NCI-H748 (cell line): ENCODE measurements around the gene ACOT2.
"Not testable (repeated sequence)": the region's sequence is repeated elsewhere in the genome, so short reads cannot be mapped to it uniquely, and the experiment has no call there.

Source experiments
- DNase-seq: peaks from one replicate; lab custom pipeline; 2025; ENCODE audit not compliant: unreplicated experiment; lab: John Stamatoyannopoulos, UW

The ACOT2 gene

GRCh38 chr14:73567951-73568885, 795 bp upstream of the ACOT2 start:
- peak; percentile 13 for DNase-seq

GRCh38 chr14:73568886-73569184, 178 bp upstream of the ACOT2 start:
- not testable (repeated sequence) for DNase-seq

- peak; percentile 55 for DNase-seq
Measured at GRCh38 chr14:73570913-73571312, 1.9 kb downstream of the ACOT2 start.

GRCh38 chr14:73573034-73573433, 4.0 kb downstream of the ACOT2 start:
- DNase-seq: not testable (repeated sequence)

- not testable (repeated sequence) for DNase-seq
Measured at GRCh38 chr14:73573740-73574139, 4.7 kb downstream of the ACOT2 start.

- not testable (repeated sequence) for DNase-seq
Measured at GRCh38 chr14:73574251-73574650, 5.2 kb downstream of the ACOT2 start.

- no peak for DNase-seq
Measured at GRCh38 chr14:73576391-73576790, 7.4 kb downstream of the ACOT2 start.

- DNase-seq: not testable (repeated sequence)
Measured at GRCh38 chr14:73577214-73577613, 8.2 kb downstream of the ACOT2 start.

GRCh38 chr14:73582102-73582979, 13.3 kb downstream of the ACOT2 start:
- DNase-seq: not testable (repeated sequence)

- DNase-seq: no peak
Measured at GRCh38 chr14:73588695-73589094, 19.7 kb downstream of the ACOT2 start.

GRCh38 chr14:73589116-73589515, 20.1 kb downstream of the ACOT2 start:
- no peak for DNase-seq

- not testable (repeated sequence) for DNase-seq
Measured at GRCh38 chr14:73590673-73591004, 21.6 kb downstream of the ACOT2 start.

GRCh38 chr14:73591690-73592449, 22.9 kb downstream of the ACOT2 start, which contains the start of gene ACOT4:
ACOT4 (plus strand) TSS chr14:73591873; CDS start chr14:73591960, 87 bp downstream.
- DNase-seq: peak; percentile 77

- DNase-seq: no peak
Measured at GRCh38 chr14:73594491-73594890, 25.5 kb downstream of the ACOT2 start.

GRCh38 chr14:73599499-73599898, 30.5 kb downstream of the ACOT2 start:
- no peak for DNase-seq

GRCh38 chr14:73602994-73603393, 34.0 kb downstream of the ACOT2 start:
- DNase-seq: no peak

- DNase-seq: no peak
Measured at GRCh38 chr14:73606271-73606670, 37.3 kb downstream of the ACOT2 start.

GRCh38 chr14:73607241-73607640, 38.2 kb downstream of the ACOT2 start:
- no peak for DNase-seq

GRCh38 chr14:73610687-73611086, 41.7 kb downstream of the ACOT2 start:
- DNase-seq: peak; percentile 9

- peak; percentile 82 for DNase-seq
Measured at GRCh38 chr14:73612339-73613045, 43.5 kb downstream of the ACOT2 start, which contains the start of gene ACOT6. ACOT6 (plus strand) TSS chr14:73612517; CDS start chr14:73612572, 55 bp downstream.
